Tibial artery (tissue), 4 donors: ENCODE data around the gene CDCA3.
"Not testable (repeated sequence)": the region's sequence is repeated elsewhere in the genome, so short reads cannot be mapped to it uniquely, and the experiment has no call there.

Experiments
- DNase-seq, 2 donors: peaks; one replicate each; pipeline ENCODE4 v3.0.0-alpha.2; 2019
- H3K27ac ChIP-seq, 2 donors: fragments of 200-600 bp; sonication (generic) in 1 of 2; 1 replicate in 1 of 2; 2 replicates in 1 of 2; pipeline ENCODE4 v1.5.1; 2018 to 2019; ENCODE audit warnings: mild to moderate bottlenecking in 1 of 2
- H3K27me3 ChIP-seq, 2 donors: fragments of 200-600 bp; sonication (generic) in 1 of 2; one replicate each; pipeline versions ENCODE4 v1.5.1 to v1.6.0; 2016 to 2019
- H3K36me3 ChIP-seq, 3 donors: fragments of 200-600 bp; sonication (generic) in 2 of 3; one replicate each; pipeline ENCODE4 v1.5.1; 2016 to 2019; ENCODE audit warnings: mild to moderate bottlenecking in 2 of 3
- H3K4me1 ChIP-seq, 4 donors: fragments of 200-600 bp; sonication (generic) in 2 of 4; 1 replicate in 3 of 4; 2 replicates in 1 of 4; pipeline ENCODE4 v1.5.1; 2016 to 2019
- H3K4me3 ChIP-seq, 2 donors: fragments of 200-600 bp; sonication (generic) in 1 of 2; 1 replicate in 1 of 2; 2 replicates in 1 of 2; pipeline ENCODE4 v1.5.1; 2018 to 2019; ENCODE audit warnings: mild to moderate bottlenecking in 2 of 2
- H3K9me3 ChIP-seq, 3 donors: fragments of 200-600 bp; sonication (generic) in 1 of 3; one replicate each; pipeline ENCODE4 v1.5.1; 2016 to 2019
- intact Hi-C: fragments of 100-400 bp; cut with DNase I; formaldehyde crosslinking; loops from one replicate; pipeline ENCODE4 v1.15.0; 2023; ENCODE audit warnings: low total_unique reads
- TF ChIP-seq, protein P1 (sequence below), 2 experiments: fragments of 200-600 bp in 1 of 2; fragments of 450-650 bp in 1 of 2; IDR thresholded peaks; one replicate each; pipeline ENCODE4 v1.5.1; 2017 to 2019; ENCODE audit warnings: antibody characterized with exemption in 2 of 2, mild to moderate bottlenecking in 1 of 2, moderate library complexity in 1 of 2

The CDCA3 gene

GRCh38 chr12:6872073-6873048 lies 21.3 kb upstream of the CDCA3 start:
- intact Hi-C loops: no loop called here

DNA sequence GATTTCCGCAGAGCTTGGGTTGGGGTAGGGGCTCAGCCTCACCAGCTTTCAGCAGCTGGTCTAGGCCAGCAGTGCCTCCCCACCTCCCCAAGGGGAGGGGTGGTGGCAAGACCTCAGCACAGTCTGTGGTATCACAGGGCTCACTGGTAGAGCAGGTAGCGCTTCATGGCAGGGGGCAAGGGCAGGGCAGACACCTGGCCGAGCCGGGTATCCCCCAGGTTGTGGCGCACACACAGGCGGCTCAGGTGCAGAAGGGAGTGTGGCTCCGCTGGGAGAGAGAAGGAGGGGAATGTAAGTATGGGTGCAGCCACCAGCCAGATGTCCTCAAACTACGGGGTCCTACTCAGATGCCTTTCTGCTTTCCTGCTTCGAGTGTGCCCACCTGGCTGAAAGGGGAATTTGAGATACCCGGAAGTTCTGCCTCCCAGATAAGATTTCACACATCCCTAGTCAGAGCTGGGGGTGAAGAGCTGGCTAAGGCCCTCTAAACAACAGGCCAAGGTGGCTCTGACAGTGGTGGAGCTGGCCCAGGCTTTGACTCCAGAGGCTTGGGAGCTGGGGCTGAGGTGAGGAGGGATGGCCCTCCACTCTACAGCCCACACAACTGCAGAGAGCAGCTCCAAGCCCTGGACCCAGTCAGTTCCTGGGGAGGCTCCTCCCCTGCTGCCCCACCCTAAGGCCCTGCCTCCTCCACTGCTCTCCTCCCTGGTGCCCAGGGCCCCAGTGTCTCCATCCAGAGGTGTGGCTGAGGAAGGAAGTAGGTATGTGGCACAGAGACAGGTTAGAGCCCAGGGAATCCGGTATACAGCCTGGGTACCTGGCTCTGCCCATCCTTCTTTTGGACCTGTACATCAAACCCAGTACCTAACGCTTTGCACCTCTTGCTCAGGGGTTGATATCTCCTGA lies 20.2 kb upstream of the CDCA3 start:
- peak overlapping the region; percentile 86 to 88 for H3K27ac ChIP-seq
- intact Hi-C loops: no loop called here
- H3K4me3 ChIP-seq: peak overlapping the region; percentile 73 to 76
- no peaks in the 10 kb centered on the region for H3K27me3 ChIP-seq
- H3K36me3 ChIP-seq: peaks cover 10 to 28% (median 21%) of the 10 kb centered on the region in 3 donors
- TF ChIP-seq, protein P1, sequence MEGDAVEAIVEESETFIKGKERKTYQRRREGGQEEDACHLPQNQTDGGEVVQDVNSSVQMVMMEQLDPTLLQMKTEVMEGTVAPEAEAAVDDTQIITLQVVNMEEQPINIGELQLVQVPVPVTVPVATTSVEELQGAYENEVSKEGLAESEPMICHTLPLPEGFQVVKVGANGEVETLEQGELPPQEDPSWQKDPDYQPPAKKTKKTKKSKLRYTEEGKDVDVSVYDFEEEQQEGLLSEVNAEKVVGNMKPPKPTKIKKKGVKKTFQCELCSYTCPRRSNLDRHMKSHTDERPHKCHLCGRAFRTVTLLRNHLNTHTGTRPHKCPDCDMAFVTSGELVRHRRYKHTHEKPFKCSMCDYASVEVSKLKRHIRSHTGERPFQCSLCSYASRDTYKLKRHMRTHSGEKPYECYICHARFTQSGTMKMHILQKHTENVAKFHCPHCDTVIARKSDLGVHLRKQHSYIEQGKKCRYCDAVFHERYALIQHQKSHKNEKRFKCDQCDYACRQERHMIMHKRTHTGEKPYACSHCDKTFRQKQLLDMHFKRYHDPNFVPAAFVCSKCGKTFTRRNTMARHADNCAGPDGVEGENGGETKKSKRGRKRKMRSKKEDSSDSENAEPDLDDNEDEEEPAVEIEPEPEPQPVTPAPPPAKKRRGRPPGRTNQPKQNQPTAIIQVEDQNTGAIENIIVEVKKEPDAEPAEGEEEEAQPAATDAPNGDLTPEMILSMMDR (IDR thresholded peaks at IDR 0.05): no peak
- H3K9me3 ChIP-seq: no peaks in the 10 kb centered on the region
- DNase-seq: no peak
- H3K4me1 ChIP-seq: peaks cover 0 to 59% (median 44%) of the 10 kb centered on the region in 4 donors

More at GRCh38 chr12:6872073-6873048, 21.3 kb upstream of the CDCA3 start:
- H3K27ac ChIP-seq: peak overlapping the region; percentile 86 to 88
- H3K9me3 ChIP-seq: no peaks in the 10 kb centered on the region
- TF ChIP-seq, protein P1 (IDR thresholded peaks at IDR 0.05): peak; percentile 82 to 98
- no peaks in the 10 kb centered on the region for H3K27me3 ChIP-seq
- peaks cover 0 to 52% (median 38%) of the 10 kb centered on the region in 4 donors for H3K4me1 ChIP-seq
- DNase-seq: peak; percentile 85 to 91
- peak overlapping the region; percentile 73 to 76 for H3K4me3 ChIP-seq
- peaks cover 10 to 28% (median 21%) of the 10 kb centered on the region in 3 donors for H3K36me3 ChIP-seq

- H3K27me3 ChIP-seq, H3K4me3 ChIP-seq, intact Hi-C loops, DNase-seq, H3K9me3 ChIP-seq: not testable (repeated sequence)
- Histone ChIP-seq H3K27ac (peak overlapping the region in 1 of 2 donors; percentile 100), H3K36me3 (peaks cover 10 to 31% (median 21%) of the 10 kb centered on the region in 3 donors), H3K4me1 (peaks cover 0 to 62% (median 46%) of the 10 kb centered on the region in 4 donors)
Measured at GRCh38 chr12:6870304-6870703, 19.2 kb upstream of the CDCA3 start.

GRCh38 chr12:6869049-6870021 lies 18.2 kb upstream of the CDCA3 start:
- Histone ChIP-seq H3K36me3 (peaks cover 14 to 41% (median 26%) of the 10 kb centered on the region in 3 donors), H3K27me3 (no peaks in the 10 kb centered on the region), H3K27ac (peak overlapping the region; percentile 99 to 100), H3K4me1 (peaks cover 0 to 56% (median 46%) of the 10 kb centered on the region in 4 donors), H3K9me3 (no peaks in the 10 kb centered on the region), H3K4me3 (peak overlapping the region; percentile 94 to 100)
- TF ChIP-seq, protein P1 (IDR thresholded peaks at IDR 0.05): peak; percentile 89 to 91
- DNase-seq: peak; percentile 74 to 85
- intact Hi-C loops: loop anchor here (5.0 kb wide), 2 partner anchors 73 to 98 kb away; partner anchors contain the start of genes C12orf57 and RNU7-1
